Peyer's patch (tissue), 4 donors: ENCODE data around the gene DACH1. TPM values are rescaled to one million over a fixed set of nuclear protein-coding genes. Genes with fewer than 3 reads are reported as not detected.

Experiments used
- DNase-seq, 3 donors: peaks; one replicate each; pipeline ENCODE4 v3.0.0-alpha.2; 2017 to 2019
- H3K27ac ChIP-seq, 4 donors: fragments of 200-600 bp; sonication (generic); one replicate each; pipeline ENCODE4 v1.5.1; 2016 to 2019
- H3K27me3 ChIP-seq, 2 donors: fragments of 200-600 bp; sonication (generic); one replicate each; pipeline ENCODE4 v1.5.1; 2019
- H3K36me3 ChIP-seq, 3 donors: fragments of 200-600 bp; sonication (generic); one replicate each; pipeline ENCODE4 v1.5.1; 2016 to 2019
- H3K4me1 ChIP-seq, 4 donors: fragments of 200-600 bp; sonication (generic); one replicate each; pipeline ENCODE4 v1.5.1; 2016 to 2019
- H3K4me3 ChIP-seq, 4 donors: fragments of 200-600 bp; sonication (generic); 1 replicate in 3 of 4; 2 replicates in 1 of 4; pipeline ENCODE4 v1.5.1; 2016 to 2019; ENCODE audit warnings: mild to moderate bottlenecking in 1 of 4
- H3K9me3 ChIP-seq, 4 donors: fragments of 200-600 bp; sonication (generic); one replicate each; pipeline ENCODE4 v1.5.1; 2016 to 2019; ENCODE audit warnings: mild to moderate bottlenecking in 1 of 4
- POLR2A ChIP-seq, 2 donors: fragments of 450-650 bp; IDR thresholded peaks; one replicate each; pipeline ENCODE4 v1.5.1; 2017; ENCODE audit warnings: antibody characterized with exemption in 2 of 2, mild to moderate bottlenecking in 2 of 2, moderate library complexity in 2 of 2
- total RNA-seq, 4 donors: library from RNA; depleted of rRNA; stranded (reverse); fragments of >200 nt; gene quantifications; one replicate each; pipeline ENCODE4 v1.1.0, GENCODE V29; 2016
- TF ChIP-seq, protein P1 (sequence below), 6 experiments: fragments of 450-650 bp in 4 of 6; fragments of 200-600 bp in 2 of 6; sonication (generic) in 1 of 6; IDR thresholded peaks; one replicate each; pipeline ENCODE4 v1.5.1; 2017 to 2019; ENCODE audit warnings: antibody characterized with exemption in 6 of 6, mild to moderate bottlenecking in 3 of 6, moderate library complexity in 1 of 6

DACH1 gene
- total RNA-seq, 4 donors from 2014 or later, result 15.2 to 63.5 (median 24.4) TPM

DNA sequence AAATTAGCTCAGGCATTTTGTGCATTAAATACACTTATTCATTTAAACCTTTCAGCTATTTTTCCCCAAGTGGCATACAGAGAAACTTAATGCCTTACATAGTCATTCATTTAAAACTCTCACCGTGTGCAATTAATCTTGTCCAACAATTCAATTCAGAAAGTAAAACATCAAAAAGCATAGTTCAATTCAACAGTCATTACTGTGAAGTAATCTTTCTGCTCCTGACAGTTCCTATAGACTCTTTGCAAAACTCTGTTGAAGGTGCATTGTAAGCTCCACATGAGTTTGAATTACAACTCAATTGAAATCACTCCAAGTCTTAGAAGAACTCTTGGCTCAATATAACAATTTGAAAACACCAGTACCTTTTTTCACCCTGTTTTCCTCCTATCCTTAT lies 228.3 kb downstream of the DACH1 start:
- TF ChIP-seq POLR2A (IDR thresholded peaks at IDR 0.05), result no peak
- TF ChIP-seq, protein P1, sequence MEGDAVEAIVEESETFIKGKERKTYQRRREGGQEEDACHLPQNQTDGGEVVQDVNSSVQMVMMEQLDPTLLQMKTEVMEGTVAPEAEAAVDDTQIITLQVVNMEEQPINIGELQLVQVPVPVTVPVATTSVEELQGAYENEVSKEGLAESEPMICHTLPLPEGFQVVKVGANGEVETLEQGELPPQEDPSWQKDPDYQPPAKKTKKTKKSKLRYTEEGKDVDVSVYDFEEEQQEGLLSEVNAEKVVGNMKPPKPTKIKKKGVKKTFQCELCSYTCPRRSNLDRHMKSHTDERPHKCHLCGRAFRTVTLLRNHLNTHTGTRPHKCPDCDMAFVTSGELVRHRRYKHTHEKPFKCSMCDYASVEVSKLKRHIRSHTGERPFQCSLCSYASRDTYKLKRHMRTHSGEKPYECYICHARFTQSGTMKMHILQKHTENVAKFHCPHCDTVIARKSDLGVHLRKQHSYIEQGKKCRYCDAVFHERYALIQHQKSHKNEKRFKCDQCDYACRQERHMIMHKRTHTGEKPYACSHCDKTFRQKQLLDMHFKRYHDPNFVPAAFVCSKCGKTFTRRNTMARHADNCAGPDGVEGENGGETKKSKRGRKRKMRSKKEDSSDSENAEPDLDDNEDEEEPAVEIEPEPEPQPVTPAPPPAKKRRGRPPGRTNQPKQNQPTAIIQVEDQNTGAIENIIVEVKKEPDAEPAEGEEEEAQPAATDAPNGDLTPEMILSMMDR (IDR thresholded peaks at IDR 0.05), result no peak
- no peak overlapping the region for H3K4me3 ChIP-seq
- no peaks in the 10 kb centered on the region for H3K27me3 ChIP-seq
- no peak for DNase-seq
- H3K9me3 ChIP-seq, result no peaks in the 10 kb centered on the region
- no peak overlapping the region for H3K27ac ChIP-seq
- H3K36me3 ChIP-seq, result no peaks in the 10 kb centered on the region
- no peaks in the 10 kb centered on the region for H3K4me1 ChIP-seq

GRCh38 chr13:71634602-71635443 lies 232.2 kb downstream of the DACH1 start:
- no peak for TF ChIP-seq POLR2A (IDR thresholded peaks at IDR 0.05)
- TF ChIP-seq, protein P1 (IDR thresholded peaks at IDR 0.05), result no peak
- no peak for DNase-seq
- no peaks in the 10 kb centered on the region for H3K27me3 ChIP-seq
- H3K36me3 ChIP-seq, result no peaks in the 10 kb centered on the region
- no peak overlapping the region for H3K4me3 ChIP-seq
- peaks cover 0 to 5% (median 0%) of the 10 kb centered on the region in 4 donors for H3K4me1 ChIP-seq
- H3K27ac ChIP-seq, result no peak overlapping the region
- H3K9me3 ChIP-seq, result no peaks in the 10 kb centered on the region

- DNase-seq, result no peak
- no peaks in the 10 kb centered on the region for H3K36me3 ChIP-seq
- no peaks in the 10 kb centered on the region for H3K9me3 ChIP-seq
- TF ChIP-seq, protein P1 (IDR thresholded peaks at IDR 0.05), result no peak
- no peak for TF ChIP-seq POLR2A (IDR thresholded peaks at IDR 0.05)
- peaks cover 0 to 5% (median 0%) of the 10 kb centered on the region in 4 donors for H3K4me1 ChIP-seq
- no peak overlapping the region for H3K4me3 ChIP-seq
- H3K27ac ChIP-seq, result no peak overlapping the region
- no peaks in the 10 kb centered on the region for H3K27me3 ChIP-seq
Observed at GRCh38 chr13:71634182-71634581, 232.8 kb downstream of the DACH1 start.

GRCh38 chr13:71632721-71633120 lies 234.3 kb downstream of the DACH1 start:
- peaks cover 0 to 5% (median 0%) of the 10 kb centered on the region in 4 donors for H3K4me1 ChIP-seq
- H3K36me3 ChIP-seq, result no peaks in the 10 kb centered on the region
- H3K4me3 ChIP-seq, result no peak overlapping the region
- H3K9me3 ChIP-seq, result no peaks in the 10 kb centered on the region
- no peaks in the 10 kb centered on the region for H3K27me3 ChIP-seq
- no peak overlapping the region for H3K27ac ChIP-seq
- no peak for DNase-seq
- TF ChIP-seq, protein P1 (IDR thresholded peaks at IDR 0.05), result no peak

GRCh38 chr13:71632206-71632605 lies 234.8 kb downstream of the DACH1 start:
- no peak for DNase-seq
- Histone ChIP-seq H3K27me3 (no peaks in the 10 kb centered on the region), H3K4me1 (peaks cover 0 to 5% (median 0%) of the 10 kb centered on the region in 4 donors), H3K9me3 (no peaks in the 10 kb centered on the region), H3K4me3 (no peak overlapping the region), H3K27ac (no peak overlapping the region), H3K36me3 (no peaks in the 10 kb centered on the region)
- TF ChIP-seq, protein P1 (IDR thresholded peaks at IDR 0.05), result no peak
- no peak for TF ChIP-seq POLR2A (IDR thresholded peaks at IDR 0.05)
